HG02623 (cell line): ENCODE data around the gene PITPNB.

ENCODE experiments used
- ATAC-seq: cut with Tn5 transposase; IDR thresholded peaks from one replicate; pipeline ENCODE4 v1.9.1; 2021; ENCODE audit warnings: moderate library complexity; ENCODE audit not compliant: unreplicated experiment

The PITPNB gene

GRCh38 chr22:27919222-27919941 lies at the start of gene PITPNB:
Gene PITPNB, minus strand, starts transcription at chr22:27919256. Its CDS starts 65 bp downstream, at chr22:27919191.
- ATAC-seq: peak; percentile 79

- ATAC-seq: no peak
Measured at GRCh38 chr22:27966168-27967064, 47.4 kb upstream of the PITPNB start.

- ATAC-seq: no peak
Measured at GRCh38 chr22:27962268-27963044, 43.4 kb upstream of the PITPNB start.

- ATAC-seq: no peak
Measured at GRCh38 chr22:27961680-27962079, 42.6 kb upstream of the PITPNB start.

- no peak for ATAC-seq
Measured at GRCh38 chr22:27961182-27961581, 42.1 kb upstream of the PITPNB start.

- ATAC-seq: no peak
Measured at GRCh38 chr22:27959335-27960090, 40.5 kb upstream of the PITPNB start.

- no peak for ATAC-seq
Measured at GRCh38 chr22:27952779-27953178, 33.7 kb upstream of the PITPNB start.

GRCh38 chr22:27952091-27952490 lies 33.0 kb upstream of the PITPNB start:
- ATAC-seq: no peak

GRCh38 chr22:27949421-27949820 lies 30.4 kb upstream of the PITPNB start:
- no peak for ATAC-seq

GRCh38 chr22:27948569-27948968 lies 29.5 kb upstream of the PITPNB start:
- no peak for ATAC-seq

- ATAC-seq: no peak
Measured at GRCh38 chr22:27947448-27947847, 28.4 kb upstream of the PITPNB start.

GRCh38 chr22:27941143-27941542 lies 22.1 kb upstream of the PITPNB start:
- no peak for ATAC-seq

- ATAC-seq: no peak
Measured at GRCh38 chr22:27937453-27937852, 18.4 kb upstream of the PITPNB start.

- ATAC-seq: no peak
Measured at GRCh38 chr22:27935897-27936296, 16.8 kb upstream of the PITPNB start.

GRCh38 chr22:27934069-27934468 lies 15.0 kb upstream of the PITPNB start:
- no peak for ATAC-seq

GRCh38 chr22:27933186-27933983 lies 14.3 kb upstream of the PITPNB start:
- no peak for ATAC-seq

- no peak for ATAC-seq
Measured at GRCh38 chr22:27930331-27931060, 11.4 kb upstream of the PITPNB start.

- ATAC-seq: no peak
Measured at GRCh38 chr22:27927608-27928007, 8.6 kb upstream of the PITPNB start.

GRCh38 chr22:27925331-27925730 lies 6.3 kb upstream of the PITPNB start:
- ATAC-seq: no peak
